ENCODE data around the gene TICAM1.

GRCh38 chr19:4859697-4860096 is 28.2 kb upstream of the TICAM1 start:
- no peak for TF ChIP-seq POLR2A (IDR thresholded peaks at IDR 0.05)
- TF ChIP-seq, protein P1, sequence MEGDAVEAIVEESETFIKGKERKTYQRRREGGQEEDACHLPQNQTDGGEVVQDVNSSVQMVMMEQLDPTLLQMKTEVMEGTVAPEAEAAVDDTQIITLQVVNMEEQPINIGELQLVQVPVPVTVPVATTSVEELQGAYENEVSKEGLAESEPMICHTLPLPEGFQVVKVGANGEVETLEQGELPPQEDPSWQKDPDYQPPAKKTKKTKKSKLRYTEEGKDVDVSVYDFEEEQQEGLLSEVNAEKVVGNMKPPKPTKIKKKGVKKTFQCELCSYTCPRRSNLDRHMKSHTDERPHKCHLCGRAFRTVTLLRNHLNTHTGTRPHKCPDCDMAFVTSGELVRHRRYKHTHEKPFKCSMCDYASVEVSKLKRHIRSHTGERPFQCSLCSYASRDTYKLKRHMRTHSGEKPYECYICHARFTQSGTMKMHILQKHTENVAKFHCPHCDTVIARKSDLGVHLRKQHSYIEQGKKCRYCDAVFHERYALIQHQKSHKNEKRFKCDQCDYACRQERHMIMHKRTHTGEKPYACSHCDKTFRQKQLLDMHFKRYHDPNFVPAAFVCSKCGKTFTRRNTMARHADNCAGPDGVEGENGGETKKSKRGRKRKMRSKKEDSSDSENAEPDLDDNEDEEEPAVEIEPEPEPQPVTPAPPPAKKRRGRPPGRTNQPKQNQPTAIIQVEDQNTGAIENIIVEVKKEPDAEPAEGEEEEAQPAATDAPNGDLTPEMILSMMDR (IDR thresholded peaks at IDR 0.05), result no peak

All from thyroid gland (tissue), 4 donors.